Measurements from ENCODE around the gene HSD17B14.

Gene HSD17B14

GRCh38 chr19:48830088-48830487, 6.2 kb downstream of the HSD17B14 start:
- no peak for DNase-seq (ENCODE audit: low read depth in 3 of 3)

- DNase-seq (ENCODE audit: low read depth in 3 of 3), result no peak
Measured at GRCh38 chr19:48826606-48827020, 9.7 kb downstream of the HSD17B14 start.

- DNase-seq (ENCODE audit: low read depth in 3 of 3), result no peak
Measured at GRCh38 chr19:48822514-48822913, 13.8 kb downstream of the HSD17B14 start.

GRCh38 chr19:48821633-48822032, 14.7 kb downstream of the HSD17B14 start:
- DNase-seq (ENCODE audit: low read depth in 3 of 3), result no peak

GRCh38 chr19:48819366-48819816, 16.9 kb downstream of the HSD17B14 start:
- DNase-seq (ENCODE audit: low read depth in 3 of 3), result no peak

GRCh38 chr19:48818234-48818820, 18.0 kb downstream of the HSD17B14 start:
- no peak for DNase-seq (ENCODE audit: low read depth in 3 of 3)

- DNase-seq (ENCODE audit: low read depth in 3 of 3), result no peak
Measured at GRCh38 chr19:48817585-48818124, 18.6 kb downstream of the HSD17B14 start.

- DNase-seq (ENCODE audit: low read depth in 3 of 3), result no peak
Measured at GRCh38 chr19:48815870-48816501, 20.3 kb downstream of the HSD17B14 start.

- DNase-seq (ENCODE audit: low read depth in 3 of 3), result no peak
Measured at GRCh38 chr19:48814895-48815294, 21.4 kb downstream of the HSD17B14 start.

- DNase-seq (ENCODE audit: low read depth in 3 of 3), result no peak
Measured at GRCh38 chr19:48813123-48813913, 23.0 kb downstream of the HSD17B14 start.

- DNase-seq (ENCODE audit: low read depth in 3 of 3), result peak in 2 of 3 donors; percentile 43 to 67
Measured at GRCh38 chr19:48812094-48812929, 24.0 kb downstream of the HSD17B14 start.

- DNase-seq (ENCODE audit: low read depth in 3 of 3), result no peak
Measured at GRCh38 chr19:48810151-48810550, 26.1 kb downstream of the HSD17B14 start.

- DNase-seq (ENCODE audit: low read depth in 3 of 3), result no peak
Measured at GRCh38 chr19:48807590-48808308, 28.5 kb downstream of the HSD17B14 start.

GRCh38 chr19:48806818-48807589, 29.3 kb downstream of the HSD17B14 start:
- no peak for DNase-seq (ENCODE audit: low read depth in 3 of 3)

- DNase-seq (ENCODE audit: low read depth in 3 of 3), result no peak
Measured at GRCh38 chr19:48806518-48806817, 29.8 kb downstream of the HSD17B14 start.

- no peak for DNase-seq (ENCODE audit: low read depth in 3 of 3)
Measured at GRCh38 chr19:48805452-48805851, 30.8 kb downstream of the HSD17B14 start.

- no peak for DNase-seq (ENCODE audit: low read depth in 3 of 3)
Measured at GRCh38 chr19:48804496-48804895, 31.8 kb downstream of the HSD17B14 start.

- no peak for DNase-seq (ENCODE audit: low read depth in 3 of 3)
Measured at GRCh38 chr19:48802623-48803022, 33.7 kb downstream of the HSD17B14 start.

GRCh38 chr19:48799358-48800300, 36.7 kb downstream of the HSD17B14 start:
- DNase-seq (ENCODE audit: low read depth in 3 of 3), result no peak

Data from stimulated activated CD4-positive, alpha-beta T cell treated with anti-CD3 and anti-CD28 coated beads, TNF-alpha, amount 100 ng/mL, for 48 hours (primary cell).